Measurements from ENCODE around the gene PTPRD. TPM values are rescaled to one million over a fixed set of nuclear protein-coding genes. Genes with fewer than 3 reads are reported as not detected.

Gene PTPRD
- total RNA-seq, 1 donor from 2014 or later: 136 TPM

- Histone ChIP-seq H3F3A (ENCODE audit: low read depth) (no peaks in the 10 kb centered on the region), H3K4me2 (no peak overlapping the region), H3K36me3 (no peaks in the 10 kb centered on the region), H3K9me3 (ENCODE audit: low read depth) (no peaks in the 10 kb centered on the region), H3K79me2 (ENCODE audit: low read depth) (no peaks in the 10 kb centered on the region), H3K27ac (no peak overlapping the region), H4K20me1 (ENCODE audit: low read depth) (no peaks in the 10 kb centered on the region), H3K27me3 (no peaks in the 10 kb centered on the region), H3K4me3 (no peak overlapping the region), H3K4me1 (no peaks in the 10 kb centered on the region), H3K9ac (no peak overlapping the region), H2AFZ (replicated peaks) (no peak overlapping the region)
- H3K27me3 Mint-ChIP-seq (ENCODE audit: insufficient read depth, low read depth): no peaks in the 10 kb centered on the region
- no peak overlapping the region for H3K27ac Mint-ChIP-seq
- no peak for TF ChIP-seq EZH2phosphoT487 (IDR thresholded peaks at IDR 0.05)
- no peak for TF ChIP-seq EZH2 (IDR thresholded peaks at IDR 0.05)
- no peak for TF ChIP-seq CTCF (IDR thresholded peaks at IDR 0.05)
- no peaks in the 10 kb centered on the region for H3K36me3 Mint-ChIP-seq
- DNase-seq (ENCODE audit: low spot score): no peak
- H3K4me3 Mint-ChIP-seq: no peak overlapping the region
- H3K4me1 Mint-ChIP-seq: no peaks in the 10 kb centered on the region
- no peaks in the 10 kb centered on the region for H3K9me3 Mint-ChIP-seq
These were observed 385.8 kb downstream of the PTPRD start for GRCh38 chr9:10226996-10227395.

GRCh38 chr9:10212702-10213101 is 400.1 kb downstream of the PTPRD start:
- DNase-seq (ENCODE audit: low spot score): no peak
- Histone ChIP-seq H3K27ac (no peak overlapping the region), H3K9me3 (ENCODE audit: low read depth) (no peaks in the 10 kb centered on the region), H3F3A (ENCODE audit: low read depth) (no peaks in the 10 kb centered on the region), H4K20me1 (ENCODE audit: low read depth) (no peaks in the 10 kb centered on the region), H3K36me3 (no peaks in the 10 kb centered on the region), H3K4me3 (no peak overlapping the region), H3K27me3 (peaks cover 13% of the 10 kb centered on the region), H3K79me2 (ENCODE audit: low read depth) (no peaks in the 10 kb centered on the region), H3K4me2 (no peak overlapping the region), H3K4me1 (peaks cover 4% of the 10 kb centered on the region), H2AFZ (replicated peaks) (no peak overlapping the region), H3K9ac (no peak overlapping the region)
- TF ChIP-seq CTCF (IDR thresholded peaks at IDR 0.05) (no peak), EZH2 (IDR thresholded peaks at IDR 0.05) (no peak), EZH2phosphoT487 (IDR thresholded peaks at IDR 0.05) (no peak)
- H3K4me1 Mint-ChIP-seq: no peaks in the 10 kb centered on the region
- no peaks in the 10 kb centered on the region for H3K9me3 Mint-ChIP-seq
- H3K27ac Mint-ChIP-seq: no peak overlapping the region
- H3K4me3 Mint-ChIP-seq: no peak overlapping the region
- no peaks in the 10 kb centered on the region for H3K27me3 Mint-ChIP-seq (ENCODE audit: insufficient read depth, low read depth)
- no peaks in the 10 kb centered on the region for H3K36me3 Mint-ChIP-seq

- no peak overlapping the region for H3K4me3 Mint-ChIP-seq
- Histone ChIP-seq H2AFZ (replicated peaks) (peak overlapping the region; percentile 99), H3K79me2 (ENCODE audit: low read depth) (no peaks in the 10 kb centered on the region), H4K20me1 (ENCODE audit: low read depth) (no peaks in the 10 kb centered on the region), H3K4me2 (peak overlapping the region; percentile 93), H3K4me1 (peaks cover 4% of the 10 kb centered on the region), H3K27me3 (peaks cover 19% of the 10 kb centered on the region), H3K27ac (no peak overlapping the region), H3K9ac (no peak overlapping the region), H3F3A (ENCODE audit: low read depth) (peaks cover 4% of the 10 kb centered on the region), H3K9me3 (ENCODE audit: low read depth) (no peaks in the 10 kb centered on the region), H3K36me3 (no peaks in the 10 kb centered on the region), H3K4me3 (peak overlapping the region; percentile 63)
- H3K9me3 Mint-ChIP-seq: no peaks in the 10 kb centered on the region
- H3K36me3 Mint-ChIP-seq: no peaks in the 10 kb centered on the region
- no peak for DNase-seq (ENCODE audit: low spot score)
- TF ChIP-seq EZH2 (IDR thresholded peaks at IDR 0.05): no peak
- no peak for TF ChIP-seq EZH2phosphoT487 (IDR thresholded peaks at IDR 0.05)
- no peak for TF ChIP-seq CTCF (IDR thresholded peaks at IDR 0.05)
- no peaks in the 10 kb centered on the region for H3K27me3 Mint-ChIP-seq (ENCODE audit: insufficient read depth, low read depth)
- H3K27ac Mint-ChIP-seq: no peak overlapping the region
- H3K4me1 Mint-ChIP-seq: no peaks in the 10 kb centered on the region
These were observed 404.1 kb downstream of the PTPRD start for GRCh38 chr9:10208691-10209069.

Measured in neural progenitor cell (in vitro differentiated cells).